HepG2 (cell line): Measurements from ENCODE around the gene EARS2. TPM values are rescaled to one million over a fixed set of nuclear protein-coding genes. Genes with fewer than 3 reads are reported as not detected.

Experiments
- ATAC-seq: fragments of 200-7000 bp; cut with Tn5 transposase; 3 replicates; pipeline ENCODE4 v1.9.1; 2020; ENCODE audit warnings: mild to moderate bottlenecking, moderate library complexity
- BruUV-seq: library from RNA; stranded (reverse); fragments of 400-500 nt; replicated peaks from 2 replicates; lab custom pipeline; 2021; lab: Mats Ljungman, UMichigan
- CTCF ChIA-PET: fragments of 300-600 bp; formaldehyde crosslinking; extraction: SDS; loops from one replicate; lab custom pipeline; 2021; ENCODE audit warnings: low total read pairs, inconsistent platforms, low intra/inter-chr PET ratio; lab: Yijun Ruan, JAX
- POLR2A ChIA-PET: fragments of 350-600 bp; sonication (Branson Sonifier 250); formaldehyde crosslinking; loops from one replicate; lab custom pipeline; 2020; ENCODE audit warnings: antibody characterized with exemption, inconsistent platforms; lab: Yijun Ruan, JAX
- DNase-seq: peaks from one replicate; pipeline ENCODE4 v3.0.0-alpha.2; 2015; ENCODE audit warnings: low spot score
- FAIRE-seq: peaks from 3 replicates; lab custom pipeline; 2011; peaks lifted over from hg19 to GRCh38; lab: Jason Lieb, UNC
- H2AFZ ChIP-seq: one replicate; pipeline ENCODE4 v1.6.1; 2011; ENCODE audit warnings: low read length, inconsistent platforms
- H3K27ac ChIP-seq: fragments of 300-600 bp; 3 replicates; pipeline ENCODE4 v1.8.0; 2011; ENCODE audit warnings: mixed run types, mild to moderate bottlenecking, mixed read lengths, low read length, inconsistent platforms; ENCODE audit not compliant: insufficient read depth; ENCODE audit errors: extremely low read length
- H3K27me3 ChIP-seq, 2 experiments: fragments of 200-600 bp in 1 of 2; 2 replicates in 1 of 2; 3 replicates in 1 of 2; pipeline versions ENCODE4 v1.6.0 to v1.8.0; 2011; ENCODE audit warnings: low read length in 2 of 2, mild to moderate bottlenecking in 2 of 2, moderate library complexity in 2 of 2, inconsistent platforms in 1 of 2; ENCODE audit not compliant: insufficient read depth in 2 of 2, control insufficient read depth in 1 of 2
- H3K36me3 ChIP-seq, 2 experiments: fragments of 200-600 bp in 1 of 2; replicated peaks in 1 of 2; 2 replicates in 1 of 2; 3 replicates in 1 of 2; pipeline versions ENCODE4 v1.5.1 to v1.8.0; 2011; ENCODE audit warnings: low read length in 2 of 2, inconsistent platforms in 1 of 2; ENCODE audit not compliant: insufficient read depth in 2 of 2, control insufficient read depth in 1 of 2
- H3K4me1 ChIP-seq: 2 replicates; pipeline ENCODE4 v1.5.1; 2012; ENCODE audit warnings: low read length, inconsistent platforms; ENCODE audit not compliant: insufficient read depth
- H3K4me2 ChIP-seq: 2 replicates; pipeline ENCODE4 v1.6.0; 2011; ENCODE audit warnings: low read depth, low read length, inconsistent platforms
- H3K4me3 ChIP-seq, 3 experiments: fragments of 200-600 bp in 1 of 3; sonication (generic), shearing (Covaris generic) in 1 of 3; replicated peaks in 1 of 3; 2 replicates each; pipeline ENCODE4 v1.5.1; 2011 to 2016; ENCODE audit warnings: low read length in 3 of 3, inconsistent platforms in 2 of 3, low read depth in 2 of 3, mild to moderate bottlenecking in 2 of 3, control low read depth in 1 of 3, mixed read lengths in 1 of 3; ENCODE audit not compliant: insufficient read depth in 1 of 3
- H3K79me2 ChIP-seq: one replicate; pipeline ENCODE4 v1.6.1; 2011; ENCODE audit warnings: low read length, inconsistent platforms; ENCODE audit not compliant: insufficient read depth
- H3K9ac ChIP-seq: 2 replicates; pipeline ENCODE4 v1.6.0; 2011; ENCODE audit warnings: mild to moderate bottlenecking, low read depth, low read length, inconsistent platforms; ENCODE audit not compliant: insufficient read depth
- H3K9me3 ChIP-seq: 2 replicates; pipeline ENCODE4 v1.5.1; 2012; ENCODE audit warnings: mild to moderate bottlenecking, low read length
- H4K20me1 ChIP-seq: 2 replicates; pipeline ENCODE4 v1.6.0; 2011; ENCODE audit warnings: inconsistent platforms, mild to moderate bottlenecking, low read length, moderate library complexity; ENCODE audit not compliant: insufficient read depth
- ATF5 ChIP-seq: sonication (generic); formaldehyde crosslinking; IDR thresholded peaks from 2 replicates; pipeline ENCODE4 v1.4.0; 2020; ENCODE audit warnings: mild to moderate bottlenecking, low read depth, missing genetic modification reagents
- GABPB1 ChIP-seq: IDR thresholded peaks from 2 replicates; pipeline ENCODE4 v1.6.1; 2016; ENCODE audit warnings: mild to moderate bottlenecking, missing genetic modification reagents, moderate library complexity, missing compliant biosample characterization
- HHEX ChIP-seq: IDR thresholded peaks from 2 replicates; pipeline ENCODE4 v1.6.1; 2016; ENCODE audit warnings: control low read depth
- HNRNPUL1 ChIP-seq: fragments of 200-400 bp; formaldehyde crosslinking; IDR thresholded peaks from 2 replicates; pipeline ENCODE4 v1.6.1; 2017; ENCODE audit warnings: low read depth, mild to moderate bottlenecking, low read length, moderate library complexity
- KDM5A ChIP-seq: fragments of 200-600 bp; sonication (generic); IDR thresholded peaks from 2 replicates; pipeline ENCODE4 v1.7.0; 2018; ENCODE audit warnings: antibody characterized with exemption, mild to moderate bottlenecking, low read length, borderline replicate concordance
- MBNL3 ChIP-seq: fragments of 250-450 bp; sonication (Bioruptor Pico); conservative IDR thresholded peaks from 2 replicates; pipeline ENCODE4 v1.8.0; 2022; ENCODE audit warnings: mild to moderate bottlenecking, inconsistent platforms
- PAWR ChIP-seq: sonication (generic); formaldehyde crosslinking; IDR thresholded peaks from 2 replicates; pipeline ENCODE4 v1.4.0; 2020; ENCODE audit warnings: missing genetic modification reagents, mild to moderate bottlenecking, borderline replicate concordance
- SALL2 ChIP-seq: sonication (generic); formaldehyde crosslinking; IDR thresholded peaks from 2 replicates; pipeline ENCODE4 v1.8.1; 2023; ENCODE audit warnings: mild to moderate bottlenecking, missing genetic modification reagents, inconsistent platforms
- SNAPC5 ChIP-seq: sonication (generic); formaldehyde crosslinking; IDR thresholded peaks from 2 replicates; pipeline ENCODE4 v1.8.1; 2023; ENCODE audit warnings: mild to moderate bottlenecking, missing genetic modification reagents, borderline replicate concordance
- ZBTB1 ChIP-seq: sonication (generic); formaldehyde crosslinking; IDR thresholded peaks from 2 replicates; pipeline ENCODE4 v1.4.0; 2020; ENCODE audit warnings: missing genetic modification reagents, borderline replicate concordance
- ZBTB8A ChIP-seq: sonication (generic); formaldehyde crosslinking; IDR thresholded peaks from 2 replicates; pipeline ENCODE4 v1.4.0; 2020; ENCODE audit warnings: mild to moderate bottlenecking, low read depth, missing genetic modification reagents, borderline replicate concordance
- ZC3H4 ChIP-seq: sonication (generic); formaldehyde crosslinking; IDR thresholded peaks from 2 replicates; pipeline ENCODE4 v1.4.0; 2020; ENCODE audit warnings: missing genetic modification reagents, borderline replicate concordance
- ZNF232 ChIP-seq: sonication (generic); formaldehyde crosslinking; IDR thresholded peaks from 2 replicates; pipeline ENCODE4 v1.4.0; 2020; ENCODE audit warnings: missing genetic modification reagents, borderline replicate concordance
- ZNF275 ChIP-seq: sonication (generic); formaldehyde crosslinking; IDR thresholded peaks from 2 replicates; pipeline ENCODE4 v1.8.0; 2022; ENCODE audit warnings: missing genetic modification reagents, mild to moderate bottlenecking, inconsistent platforms, borderline replicate concordance
- ZNF30 ChIP-seq: sonication (generic); formaldehyde crosslinking; IDR thresholded peaks from 2 replicates; pipeline ENCODE4 v1.5.0; 2020; ENCODE audit warnings: mild to moderate bottlenecking, missing genetic modification reagents
- ZNF337 ChIP-seq: sonication (generic); formaldehyde crosslinking; IDR thresholded peaks from 2 replicates; pipeline ENCODE4 v1.5.1; 2020; ENCODE audit warnings: missing genetic modification reagents, low read depth, mild to moderate bottlenecking, borderline replicate concordance
- ZNF354B ChIP-seq: sonication (generic); formaldehyde crosslinking; IDR thresholded peaks from 2 replicates; pipeline ENCODE4 v1.8.0; 2022; ENCODE audit warnings: mild to moderate bottlenecking, missing genetic modification reagents
- ZNF605 ChIP-seq: sonication (generic); formaldehyde crosslinking; IDR thresholded peaks from 2 replicates; pipeline ENCODE4 v1.8.0; 2022; ENCODE audit warnings: mild to moderate bottlenecking, missing genetic modification reagents
- ZUFSP ChIP-seq: sonication (generic); formaldehyde crosslinking; IDR thresholded peaks from 2 replicates; pipeline ENCODE4 v1.9.0; 2021; ENCODE audit warnings: missing genetic modification reagents, mild to moderate bottlenecking, borderline replicate concordance
- WGBS: methylation state at CpG from one replicate; pipeline ENCODE4 v1.1.6; 2017; ENCODE audit warnings: low lambda C conversion rate; 5-methylcytosine and 5-hydroxymethylcytosine counted together
- in situ Hi-C: cut with HindIII; loops from 2 replicates; pipeline ENCODE4 v1.10.0; 2017; ENCODE audit warnings: low pct_unique_long_range_greater_than_20kb; ENCODE audit not compliant: extremely low pct_ligation_motif_present
- intact Hi-C: fragments of 100-400 bp; cut with micrococcal nuclease; formaldehyde crosslinking; loops from one replicate; pipeline ENCODE4 v1.10.0; 2022; ENCODE audit not compliant: unreplicated experiment
- polyA plus RNA-seq, 8 experiments: library from polyadenylated mRNA; depleted of rRNA in 3 of 8; stranded (reverse) in 7 of 8; unstranded in 1 of 8; fragments of >200 nt; fragmentation: Illumina TruSeq in 4 of 8; extraction: Trizol in 4 of 8; gene quantifications; 2 replicates each; pipeline versions ENCODE4 v1.2.1 to v1.2.3, GENCODE V29; 2011 to 2016; ENCODE audit warnings: low read depth in 4 of 8, missing spikeins in 1 of 8, mixed read lengths in 1 of 8; ENCODE audit not compliant: insufficient read depth in 1 of 8
- total RNA-seq, 5 experiments: library from RNA; depleted of rRNA; stranded (reverse); fragments of >200 nt; fragmentation: Illumina TruSeq; extraction: Trizol; gene quantifications; 2 replicates each; pipeline ENCODE4 v1.2.3, GENCODE V29; 2016; ENCODE audit warnings: low read depth in 1 of 5

Gene EARS2
- total and polyA plus RNA-seq, 2 of the 13 experiments (the other 11 are each of a cell fraction or from before 2014, with no cell fraction given) = 49.4 to 80.4 TPM

GRCh38 chr16:23509782-23510163 is 47.4 kb downstream of the EARS2 start (continued):
- TF ChIP-seq ZNF337 (CRISPR knock-in tag) (no peak), PAWR (CRISPR knock-in tag) (0 out of 2 replicates have a peak, but pooled peaks have one; percentile 47), ZNF275 (CRISPR knock-in tag) (no peak), SALL2 (CRISPR knock-in tag) (no peak), HHEX (CRISPR knock-in tag) (no peak)

- Histone ChIP-seq H3K9me3 (no peaks in the 10 kb centered on the region), H3K27me3 (no peaks in the 10 kb centered on the region; a peak in 1 of 5 replicates), H3K9ac (peak overlapping the region; percentile 96), H3K79me2 (peaks cover 57% of the 10 kb centered on the region), H3K36me3 (0 out of 5 replicates have a peak, but pooled peaks cover 0 to 17% of the 10 kb centered on the region in 2 experiments), H4K20me1 (peaks cover 46% of the 10 kb centered on the region), H3K4me1 (peaks cover 81% of the 10 kb centered on the region), H3K27ac (peak overlapping the region; percentile 74), H2AFZ (no peak overlapping the region), H3K4me3 (peak overlapping the region; percentile 75 to 92 (median 91)), H3K4me2 (peak overlapping the region; percentile 98)
- ATAC-seq (no peak; the same call in 1 of the 3 replicates), FAIRE-seq (no peak), DNase-seq (no peak)
- intact Hi-C loops (loop anchor here (2.0 kb wide), 1 partner anchor 31 kb away; no protein-coding TSS in a partner anchor), in situ Hi-C loops (no loop called here)
- ChIA-PET POLR2A (interaction anchor here (0.8 to 2.8 kb wide), 7 partner anchors 10 to 135 kb away, joined by 3 to 24 read pairs (median 5); partner anchors contain the start of genes EARS2 and UBFD1), CTCF (no interaction called here)
- TSS peak; percentile 59 for BruUV-seq
- WGBS = under 1% methylated on average over 5 of the region's 5 CpGs
- no peak for TF ChIP-seq MBNL3
- TF ChIP-seq KDM5A = peak; percentile 38; the same call in 1 of the 2 replicates
- TF ChIP-seq ZNF232 (CRISPR knock-in tag) = 0 out of 2 replicates have a peak, but pooled peaks have one; percentile 56
- TF ChIP-seq ZC3H4 = 0 out of 2 replicates have a peak, but pooled peaks have one; percentile 24
- TF ChIP-seq GABPB1 (CRISPR knock-in tag) = 0 out of 2 replicates have a peak, but pooled peaks have one; percentile 1
- TF ChIP-seq ZNF605 (CRISPR knock-in tag) = no peak
- TF ChIP-seq ZNF30 (CRISPR knock-in tag) = no peak
- TF ChIP-seq HNRNPUL1 = no peak
- peak; percentile 58 for TF ChIP-seq ATF5
- peak; percentile 81; the same call in 1 of the 2 replicates for TF ChIP-seq SNAPC5 (CRISPR knock-in tag)
- TF ChIP-seq ZNF354B (CRISPR knock-in tag) = peak; percentile 69; the same call in 1 of the 2 replicates
- TF ChIP-seq ZBTB1 (CRISPR knock-in tag) = no peak
- 0 out of 2 replicates have a peak, but pooled peaks have one; percentile 25 for TF ChIP-seq ZBTB8A (CRISPR knock-in tag)
- TF ChIP-seq ZUFSP = no peak
These were observed 47.8 kb downstream of the EARS2 start for GRCh38 chr16:23509441-23509754.
